ENCODE results near the gene TSPAN5.
"Not testable (repeated sequence)": the region's sequence is repeated elsewhere in the genome, so short reads cannot be mapped to it uniquely, and the experiment has no call there.

The TSPAN5 gene

DNA sequence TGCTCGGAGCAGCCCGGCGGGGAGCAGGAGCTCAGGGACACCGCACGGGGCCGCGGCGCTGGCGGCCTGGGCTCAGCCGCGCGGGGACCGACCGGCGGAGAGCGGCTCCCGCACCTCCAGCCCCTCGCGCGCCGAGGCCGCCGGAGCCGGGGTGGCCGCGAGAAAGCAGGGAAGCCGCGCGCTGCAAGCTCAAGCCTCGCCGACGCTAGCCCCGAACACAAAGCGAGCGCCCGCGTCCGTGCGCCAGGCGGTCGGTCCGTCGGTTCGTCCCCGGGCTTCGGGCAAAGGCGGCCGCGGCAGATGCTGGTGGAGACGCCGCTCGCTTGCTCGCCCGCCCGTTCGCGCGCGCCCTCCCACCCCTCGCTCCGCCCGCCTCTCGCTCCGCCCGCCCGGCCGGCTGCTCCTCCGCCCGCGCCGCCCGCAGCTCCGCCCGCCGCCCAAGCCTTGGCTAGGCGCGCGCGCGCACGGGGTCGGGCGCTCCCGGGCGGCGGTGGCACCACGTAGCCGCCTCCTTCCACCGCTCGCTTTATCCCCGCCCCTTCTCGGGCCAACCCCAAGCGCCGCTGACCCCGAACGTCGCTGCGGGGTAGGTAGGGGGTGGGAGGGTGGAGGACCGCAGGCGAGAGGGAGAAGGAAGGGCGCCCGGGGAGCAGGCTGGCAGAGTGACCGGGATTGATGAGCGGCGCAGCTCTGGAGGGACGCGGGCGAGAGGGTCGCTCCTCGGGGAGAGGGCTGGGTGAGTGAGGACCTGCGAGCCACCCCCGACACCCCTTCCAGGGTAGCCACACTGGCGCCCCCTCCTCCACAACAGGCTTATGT, at the start of gene TSPAN5:
TSS of gene TSPAN5 (minus strand) at position 325 of the 819 bp plus-strand sequence.
- peaks cover 6% of the 10 kb centered on the region for H3K27me3 ChIP-seq (replicated peaks; ENCODE audit: control insufficient read depth, insufficient read depth, low read length)
- peak; percentile 80 for DNase-seq (ENCODE audit: extremely low read depth, insufficient read length)

DNA sequence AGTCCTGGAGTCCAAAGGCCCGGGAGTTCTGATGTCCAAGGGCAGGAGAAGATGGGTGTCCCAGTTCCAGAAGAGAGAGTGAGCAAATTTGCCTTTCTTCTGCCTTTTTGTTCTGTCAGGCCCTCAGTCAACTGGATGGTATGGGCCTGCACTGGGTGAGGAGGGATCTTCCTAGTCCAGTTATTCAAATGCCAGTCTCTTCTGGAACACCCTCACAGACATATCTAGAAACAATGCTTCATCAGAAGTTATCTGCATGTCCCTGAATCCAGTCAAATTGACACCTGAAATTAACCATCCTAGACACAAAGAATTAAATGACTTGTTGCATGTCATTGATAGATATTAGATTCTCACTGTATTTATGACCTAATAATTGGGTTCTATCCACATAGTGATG, 48.5 kb upstream of the TSPAN5 start:
- no peak for DNase-seq (ENCODE audit: extremely low read depth, insufficient read length)
- Histone ChIP-seq H3K36me3 (ENCODE audit: control insufficient read depth, insufficient read depth, low read length) (no peaks in the 10 kb centered on the region), H3K4me3 (replicated peaks; ENCODE audit: low read depth, low read length) (no peak overlapping the region), H3K27me3 (replicated peaks; ENCODE audit: control insufficient read depth, insufficient read depth, low read length) (no peaks in the 10 kb centered on the region)
- TF ChIP-seq, protein P1, sequence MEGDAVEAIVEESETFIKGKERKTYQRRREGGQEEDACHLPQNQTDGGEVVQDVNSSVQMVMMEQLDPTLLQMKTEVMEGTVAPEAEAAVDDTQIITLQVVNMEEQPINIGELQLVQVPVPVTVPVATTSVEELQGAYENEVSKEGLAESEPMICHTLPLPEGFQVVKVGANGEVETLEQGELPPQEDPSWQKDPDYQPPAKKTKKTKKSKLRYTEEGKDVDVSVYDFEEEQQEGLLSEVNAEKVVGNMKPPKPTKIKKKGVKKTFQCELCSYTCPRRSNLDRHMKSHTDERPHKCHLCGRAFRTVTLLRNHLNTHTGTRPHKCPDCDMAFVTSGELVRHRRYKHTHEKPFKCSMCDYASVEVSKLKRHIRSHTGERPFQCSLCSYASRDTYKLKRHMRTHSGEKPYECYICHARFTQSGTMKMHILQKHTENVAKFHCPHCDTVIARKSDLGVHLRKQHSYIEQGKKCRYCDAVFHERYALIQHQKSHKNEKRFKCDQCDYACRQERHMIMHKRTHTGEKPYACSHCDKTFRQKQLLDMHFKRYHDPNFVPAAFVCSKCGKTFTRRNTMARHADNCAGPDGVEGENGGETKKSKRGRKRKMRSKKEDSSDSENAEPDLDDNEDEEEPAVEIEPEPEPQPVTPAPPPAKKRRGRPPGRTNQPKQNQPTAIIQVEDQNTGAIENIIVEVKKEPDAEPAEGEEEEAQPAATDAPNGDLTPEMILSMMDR (IDR thresholded peaks at IDR 0.05; ENCODE audit: insufficient read depth, low read length, poor library complexity, severe bottlenecking), result no peak

More for the DNA sequence above, at the start of gene TSPAN5:
- TF ChIP-seq, protein P1 (IDR thresholded peaks at IDR 0.05; ENCODE audit: insufficient read depth, low read length, poor library complexity, severe bottlenecking), result no peak
- Histone ChIP-seq H3K4me3 (replicated peaks; ENCODE audit: low read depth, low read length) (peak within 1 kb of the TSS; percentile 72), H3K36me3 (ENCODE audit: control insufficient read depth, insufficient read depth, low read length) (no peaks in the 10 kb centered on the region)

- Histone ChIP-seq H3K4me3 (replicated peaks; ENCODE audit: low read depth, low read length) (no peak overlapping the region), H3K27me3 (replicated peaks; ENCODE audit: control insufficient read depth, insufficient read depth, low read length) (no peaks in the 10 kb centered on the region), H3K36me3 (ENCODE audit: control insufficient read depth, insufficient read depth, low read length) (no peaks in the 10 kb centered on the region)
- TF ChIP-seq, protein P1 (IDR thresholded peaks at IDR 0.05; ENCODE audit: insufficient read depth, low read length, poor library complexity, severe bottlenecking), result no peak
- DNase-seq (ENCODE audit: extremely low read depth, insufficient read length), result no peak
Measured at GRCh38 chr4:98706200-98706813, 47.9 kb upstream of the TSPAN5 start.

GRCh38 chr4:98705586-98705985, 47.2 kb upstream of the TSPAN5 start:
- DNase-seq (ENCODE audit: extremely low read depth, insufficient read length); H3K27me3 ChIP-seq (replicated peaks; ENCODE audit: control insufficient read depth, insufficient read depth, low read length); H3K36me3 ChIP-seq (ENCODE audit: control insufficient read depth, insufficient read depth, low read length); H3K4me3 ChIP-seq (replicated peaks; ENCODE audit: low read depth, low read length): not testable (repeated sequence)

GRCh38 chr4:98700656-98701055, 42.2 kb upstream of the TSPAN5 start:
- H3K4me3 ChIP-seq (replicated peaks; ENCODE audit: low read depth, low read length), result no peak overlapping the region
- TF ChIP-seq, protein P1 (IDR thresholded peaks at IDR 0.05; ENCODE audit: insufficient read depth, low read length, poor library complexity, severe bottlenecking), result no peak
- no peaks in the 10 kb centered on the region for H3K27me3 ChIP-seq (replicated peaks; ENCODE audit: control insufficient read depth, insufficient read depth, low read length)
- H3K36me3 ChIP-seq (ENCODE audit: control insufficient read depth, insufficient read depth, low read length), result no peaks in the 10 kb centered on the region
- DNase-seq (ENCODE audit: extremely low read depth, insufficient read length), result no peak

- no peak for DNase-seq (ENCODE audit: extremely low read depth, insufficient read length)
- H3K27me3 ChIP-seq (replicated peaks; ENCODE audit: control insufficient read depth, insufficient read depth, low read length), result no peaks in the 10 kb centered on the region
- H3K36me3 ChIP-seq (ENCODE audit: control insufficient read depth, insufficient read depth, low read length), result no peaks in the 10 kb centered on the region
- TF ChIP-seq, protein P1 (IDR thresholded peaks at IDR 0.05; ENCODE audit: insufficient read depth, low read length, poor library complexity, severe bottlenecking), result no peak
- no peak overlapping the region for H3K4me3 ChIP-seq (replicated peaks; ENCODE audit: low read depth, low read length)
Measured at GRCh38 chr4:98694076-98694475, 35.7 kb upstream of the TSPAN5 start.

All from GM06990 (cell line).